Endothelial cell of umbilical vein (primary cell): Measurements from ENCODE around the gene METTL25. TPM values are rescaled to one million over a fixed set of nuclear protein-coding genes. Genes with fewer than 3 reads are reported as not detected.

Experiments
- BruUV-seq: library from RNA; stranded (reverse); fragments of 400-500 nt; replicated peaks from 2 replicates; lab custom pipeline; 2021; lab: Mats Ljungman, UMichigan
- CTCF ChIA-PET: fragments of 300-600, 350-600 bp; sonication (Branson Sonifier 250); formaldehyde crosslinking; loops from one replicate; lab custom pipeline; 2021; ENCODE audit warnings: antibody characterized with exemption, inconsistent platforms; lab: Charles Lee
- POLR2A ChIA-PET: fragments of 300-600, 350-600 bp; sonication (Branson Sonifier 250); formaldehyde crosslinking; loops from one replicate; lab custom pipeline; 2021; ENCODE audit warnings: antibody characterized with exemption, inconsistent platforms; lab: Charles Lee
- DNase-seq: peaks from one replicate; pipeline ENCODE4 v3.0.0-alpha.2; 2011; ENCODE audit warnings: low read depth, low spot score
- FAIRE-seq: peaks from 2 replicates; lab custom pipeline; 2011; peaks lifted over from hg19 to GRCh38; lab: Jason Lieb, UNC
- H2AFZ ChIP-seq: 2 replicates; pipeline ENCODE4 v1.6.0; 2012; ENCODE audit warnings: low read depth, low read length, control low read depth, inconsistent platforms
- H3K27ac ChIP-seq: 2 replicates; pipeline ENCODE4 v1.5.1; 2011; ENCODE audit warnings: low read depth, mild to moderate bottlenecking, control low read depth, low read length, moderate library complexity; ENCODE audit not compliant: insufficient read depth
- H3K27me3 ChIP-seq, 2 experiments: 2 replicates each; pipeline versions ENCODE4 v1.6.0 to v1.6.1; 2011; ENCODE audit warnings: low read length in 2 of 2, mixed read lengths in 1 of 2; ENCODE audit not compliant: control insufficient read depth in 2 of 2, insufficient read depth in 2 of 2
- H3K36me3 ChIP-seq, 2 experiments: 2 replicates in 1 of 2; 3 replicates in 1 of 2; pipeline ENCODE4 v1.5.1; 2011; ENCODE audit warnings: low read length in 2 of 2, mild to moderate bottlenecking in 1 of 2, moderate library complexity in 1 of 2; ENCODE audit not compliant: control insufficient read depth in 2 of 2, insufficient read depth in 2 of 2; ENCODE audit errors: extremely low read depth in 1 of 2
- H3K4me1 ChIP-seq: 3 replicates; pipeline ENCODE4 v1.5.1; 2011; ENCODE audit warnings: mild to moderate bottlenecking, low read length; ENCODE audit not compliant: control insufficient read depth, insufficient read depth; ENCODE audit errors: extremely low read depth
- H3K4me2 ChIP-seq: 2 replicates; pipeline ENCODE4 v1.6.1; 2011; ENCODE audit warnings: low read length, control low read depth, mixed read lengths; ENCODE audit not compliant: insufficient read depth
- H3K4me3 ChIP-seq, 3 experiments: fragments of 200-600 bp in 1 of 3; sonication (generic), shearing (Covaris generic) in 1 of 3; replicated peaks in 1 of 3; 2 replicates each; pipeline ENCODE4 v1.5.1; 2011 to 2016; ENCODE audit warnings: control low read depth in 3 of 3, low read length in 3 of 3, mild to moderate bottlenecking in 2 of 3, inconsistent platforms in 1 of 3, low read depth in 1 of 3, moderate library complexity in 1 of 3; ENCODE audit not compliant: insufficient read depth in 1 of 3
- H3K79me2 ChIP-seq: 2 replicates; pipeline ENCODE4 v1.6.0; 2012; ENCODE audit warnings: low read length, inconsistent platforms; ENCODE audit not compliant: control insufficient read depth, insufficient read depth
- H3K9ac ChIP-seq: replicated peaks from 2 replicates; pipeline ENCODE3; 2011; ENCODE audit warnings: low read length, control low read depth; ENCODE audit not compliant: insufficient read depth; ENCODE audit errors: extremely low read depth
- H3K9me1 ChIP-seq: replicated peaks from 3 replicates; pipeline ENCODE4 v1.6.0; 2011; ENCODE audit warnings: mild to moderate bottlenecking, low read length; ENCODE audit not compliant: control insufficient read depth, insufficient read depth; ENCODE audit errors: extremely low read depth
- H3K9me3 ChIP-seq: replicated peaks from 2 replicates; pipeline ENCODE4 v1.5.1; 2012; ENCODE audit warnings: low read length, inconsistent platforms; ENCODE audit not compliant: control insufficient read depth, insufficient read depth
- H4K20me1 ChIP-seq: replicated peaks from 2 replicates; pipeline ENCODE3; 2011; ENCODE audit warnings: mild to moderate bottlenecking, low read length; ENCODE audit not compliant: control insufficient read depth, insufficient read depth; ENCODE audit errors: extremely low read depth
- CTCF ChIP-seq, 2 donors: IDR thresholded peaks; 1 replicate in 1 of 2; 2 replicates in 1 of 2; pipeline ENCODE4 v1.5.1; 2011; ENCODE audit warnings: low read length in 2 of 2, mild to moderate bottlenecking in 2 of 2, moderate library complexity in 2 of 2, control low read depth in 1 of 2, inconsistent platforms in 1 of 2, low read depth in 1 of 2; ENCODE audit not compliant: insufficient read depth in 1 of 2; ENCODE audit errors: extremely low read depth in 1 of 2
- EZH2 ChIP-seq: IDR thresholded peaks from 2 replicates; pipeline ENCODE4 v1.6.1; 2012; ENCODE audit warnings: borderline replicate concordance, low read depth, mild to moderate bottlenecking, moderate library complexity, low read length, inconsistent platforms; ENCODE audit not compliant: severe bottlenecking
- FOS ChIP-seq: IDR thresholded peaks from 2 replicates; pipeline ENCODE4 v1.6.1; 2011; ENCODE audit warnings: mild to moderate bottlenecking, low read length, moderate library complexity, borderline replicate concordance; ENCODE audit not compliant: insufficient read depth
- GATA2 ChIP-seq: IDR thresholded peaks from 2 replicates; pipeline ENCODE4 v1.7.0; 2011; ENCODE audit warnings: low read depth, mild to moderate bottlenecking, moderate library complexity, mixed read lengths, low read length; ENCODE audit not compliant: insufficient read length, insufficient read depth
- JUN ChIP-seq: IDR thresholded peaks from 2 replicates; pipeline ENCODE4 v1.6.1; 2011; ENCODE audit warnings: borderline replicate concordance, low read depth; ENCODE audit not compliant: insufficient read length, insufficient read depth
- MYC ChIP-seq: IDR thresholded peaks from one replicate; pipeline ENCODE4 v1.6.1; 2011; ENCODE audit warnings: mild to moderate bottlenecking, low read depth, low read length
- POLR2A ChIP-seq: IDR thresholded peaks from 2 replicates; pipeline ENCODE4 v1.6.1; 2012; ENCODE audit warnings: low read depth, mild to moderate bottlenecking, control low read depth, low read length
- POLR2AphosphoS5 ChIP-seq: IDR thresholded peaks from 2 replicates; pipeline ENCODE4 v1.6.1; 2012; ENCODE audit warnings: low read depth, mild to moderate bottlenecking, control low read depth, low read length, moderate library complexity; ENCODE audit not compliant: insufficient read depth
- dilution Hi-C: fragments of 300-500 bp; cut with MboI; formaldehyde crosslinking; loops from one replicate; pipeline ENCODE4 v1.15.0; 2019; ENCODE audit warnings: low sequenced_read_pairs; ENCODE audit not compliant: extremely low pct_ligation_motif_present
- intact Hi-C: fragments of 100-400 bp; cut with micrococcal nuclease; formaldehyde crosslinking; loops from one replicate; pipeline ENCODE4 v1.10.0; 2022
- polyA plus RNA-seq, 4 experiments: library from polyadenylated mRNA; depleted of rRNA in 3 of 4; stranded (reverse) in 3 of 4; unstranded in 1 of 4; fragments of >200 nt; gene quantifications; 2 replicates each; pipeline versions ENCODE4 v1.2.1 to v1.2.3, GENCODE V29; 2011 to 2012; ENCODE audit warnings: missing spikeins in 1 of 4
- total RNA-seq: library from RNA; stranded (reverse); gene quantifications from 2 replicates; pipeline ENCODE4 v1.2.3, GENCODE V29; 2021
- TF ChIP-seq, protein P1 (sequence below): IDR thresholded peaks from 2 replicates; pipeline ENCODE4 v1.6.1; 2011; ENCODE audit not compliant: insufficient read depth, insufficient read length

METTL25 gene
- total and polyA plus RNA-seq, 2 donors (not counting 3 experiments of a cell fraction or from before 2014, with no cell fraction given), result 6.5 to 8.5 TPM

DNA sequence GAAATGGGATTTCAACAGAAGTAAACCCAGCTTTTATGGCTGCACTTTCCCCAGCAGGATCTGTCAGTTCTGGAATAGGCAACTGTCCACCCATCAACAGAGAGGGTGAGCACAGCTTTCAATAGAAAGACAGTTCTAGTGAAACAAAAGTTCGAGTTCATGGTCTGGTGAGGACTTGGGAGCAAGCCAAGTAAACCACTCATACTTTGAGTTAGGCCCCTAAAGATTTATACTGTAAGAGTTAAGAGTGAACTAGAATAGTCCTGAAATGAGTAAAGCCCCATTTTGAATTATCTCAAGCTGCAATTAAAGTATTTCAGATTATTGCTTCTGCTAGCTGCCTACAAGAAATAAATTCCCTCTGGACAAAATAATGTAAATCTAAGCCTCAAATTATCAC is 82.6 kb downstream of the METTL25 start:
- ChIA-PET CTCF (no interaction called here), POLR2A (no interaction called here)
- H3K4me2 ChIP-seq, result no peak overlapping the region
- DNase-seq, result no peak
- peaks cover 0 to 2% of the 10 kb centered on the region in 2 experiments for H3K36me3 ChIP-seq
- dilution Hi-C loops (no loop called here), intact Hi-C loops (no loop called here)
- H3K27ac ChIP-seq, result no peak overlapping the region
- no peaks in the 10 kb centered on the region for H3K4me1 ChIP-seq
- no peaks in the 10 kb centered on the region for H3K9me1 ChIP-seq
- H3K9ac ChIP-seq, result no peak overlapping the region
- TF ChIP-seq MYC (no peak), JUN (no peak), POLR2A (no peak), GATA2 (no peak), EZH2 (no peak), POLR2AphosphoS5 (no peak)
- TF ChIP-seq, protein P1, sequence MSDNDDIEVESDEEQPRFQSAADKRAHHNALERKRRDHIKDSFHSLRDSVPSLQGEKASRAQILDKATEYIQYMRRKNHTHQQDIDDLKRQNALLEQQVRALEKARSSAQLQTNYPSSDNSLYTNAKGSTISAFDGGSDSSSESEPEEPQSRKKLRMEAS, result no peak
- no TSS peak for BruUV-seq
- no peak overlapping the region for H2AFZ ChIP-seq
- no peak overlapping the region for H3K4me3 ChIP-seq
- H3K79me2 ChIP-seq, result no peaks in the 10 kb centered on the region
- H4K20me1 ChIP-seq, result no peaks in the 10 kb centered on the region
- no peak for FAIRE-seq
- no peaks in the 10 kb centered on the region for H3K9me3 ChIP-seq
- H3K27me3 ChIP-seq, result no peaks in the 10 kb centered on the region

GRCh38 chr12:82448911-82449578 is 90.7 kb downstream of the METTL25 start:
- CTCF ChIA-PET, result interaction anchor here (0.6 to 1.7 kb wide), 3 partner anchors 9 to 14 kb away, joined by 3 to 4 read pairs (median 3); no protein-coding TSS in a partner anchor
- Histone ChIP-seq H3K9ac (no peak overlapping the region), H3K27ac (no peak overlapping the region), H3K9me3 (no peaks in the 10 kb centered on the region), H4K20me1 (no peaks in the 10 kb centered on the region), H3K4me2 (no peak overlapping the region), H3K4me3 (no peak overlapping the region), H3K9me1 (no peaks in the 10 kb centered on the region), H3K36me3 (no peaks in the 10 kb centered on the region), H3K27me3 (no peaks in the 10 kb centered on the region), H2AFZ (peak overlapping the region; percentile 48), H3K4me1 (peaks cover 2% of the 10 kb centered on the region), H3K79me2 (no peaks in the 10 kb centered on the region)
- dilution Hi-C loops, result no loop called here
- TF ChIP-seq GATA2, result no peak
- no peak for TF ChIP-seq POLR2A
- no peak for TF ChIP-seq POLR2AphosphoS5
- TF ChIP-seq MYC, result no peak
- TF ChIP-seq FOS, result no peak
- no peak for TF ChIP-seq JUN
- TF ChIP-seq EZH2, result no peak
- no peak for TF ChIP-seq CTCF (IDR thresholded peaks at IDR 0.05; ENCODE audit: extremely low read depth in 1 of 2, insufficient read depth in 1 of 2, low read depth in 1 of 2, low read length in 2 of 2)
- TF ChIP-seq, protein P1, result no peak
- intact Hi-C loops, result no loop called here
- POLR2A ChIA-PET, result no interaction called here
- DNase-seq (peak; percentile 44), FAIRE-seq (no peak)
- no TSS peak for BruUV-seq
